Prostate gland (tissue), 2 donors: ENCODE results near the gene HTR3B. TPM values are rescaled to one million over a fixed set of nuclear protein-coding genes. Genes with fewer than 3 reads are reported as not detected.
A peak's percentile ranks its signal among the peaks of the same experiment; 100 is the strongest.

ENCODE experiments used
- DNase-seq: peaks from one replicate; pipeline ENCODE4 v3.0.0-alpha.2; 2019; ENCODE audit warnings: low spot score
- H3K27ac ChIP-seq, 2 donors: fragments of 200-600 bp; sonication (generic); 2 replicates each; pipeline ENCODE4 v1.5.1; 2017 to 2019
- H3K27me3 ChIP-seq: fragments of 200-600 bp; sonication (generic); replicated peaks from 2 replicates; pipeline ENCODE4 v1.5.1; 2019; ENCODE audit not compliant: insufficient read depth
- H3K36me3 ChIP-seq, 2 donors: fragments of 200-600 bp; sonication (generic); 1 replicate in 1 of 2; 2 replicates in 1 of 2; pipeline versions ENCODE4 v1.5.1 to v1.8.1; 2017 to 2019
- H3K4me1 ChIP-seq: fragments of 200-600 bp; sonication (generic); replicated peaks from 2 replicates; pipeline ENCODE4 v1.5.1; 2019
- H3K4me3 ChIP-seq, 2 donors: fragments of 200-600 bp; sonication (generic); 2 replicates each; pipeline ENCODE4 v1.5.1; 2017 to 2019
- H3K9me3 ChIP-seq: fragments of 200-600 bp; sonication (generic); 2 replicates; pipeline ENCODE4 v1.5.1; 2017
- CTCF ChIP-seq, 4 experiments: fragments of 200-600 bp in 2 of 4; fragments of 450-650 bp in 2 of 4; sonication (generic) in 2 of 4; IDR thresholded peaks; 1 replicate in 3 of 4; 2 replicates in 1 of 4; pipeline ENCODE4 v1.5.1; 2016 to 2019; ENCODE audit warnings: antibody characterized with exemption in 4 of 4, mild to moderate bottlenecking in 2 of 4, moderate library complexity in 2 of 4
- POLR2A ChIP-seq: fragments of 450-650 bp; IDR thresholded peaks from one replicate; pipeline ENCODE4 v1.6.1; 2016; ENCODE audit warnings: antibody characterized with exemption, mild to moderate bottlenecking
- POLR2AphosphoS5 ChIP-seq: sonication (generic); formaldehyde crosslinking; IDR thresholded peaks from one replicate; pipeline ENCODE4 v1.6.1; 2017; ENCODE audit warnings: antibody characterized with exemption
- WGBS: methylation state at CpG from one replicate; pipeline ENCODE4 v1.1.5; 2018; 5-methylcytosine and 5-hydroxymethylcytosine counted together
- intact Hi-C: fragments of 100-400 bp; cut with DNase I; formaldehyde crosslinking; loops from one replicate; pipeline ENCODE4 v1.14.2; 2022
- total RNA-seq, 2 donors: library from RNA; depleted of rRNA; stranded (reverse); fragments of >200 nt; gene quantifications; one replicate each; pipeline ENCODE4 v1.1.0, GENCODE V29; 2016

HTR3B gene
- total RNA-seq, 2 donors from 2014 or later = not detected

DNA sequence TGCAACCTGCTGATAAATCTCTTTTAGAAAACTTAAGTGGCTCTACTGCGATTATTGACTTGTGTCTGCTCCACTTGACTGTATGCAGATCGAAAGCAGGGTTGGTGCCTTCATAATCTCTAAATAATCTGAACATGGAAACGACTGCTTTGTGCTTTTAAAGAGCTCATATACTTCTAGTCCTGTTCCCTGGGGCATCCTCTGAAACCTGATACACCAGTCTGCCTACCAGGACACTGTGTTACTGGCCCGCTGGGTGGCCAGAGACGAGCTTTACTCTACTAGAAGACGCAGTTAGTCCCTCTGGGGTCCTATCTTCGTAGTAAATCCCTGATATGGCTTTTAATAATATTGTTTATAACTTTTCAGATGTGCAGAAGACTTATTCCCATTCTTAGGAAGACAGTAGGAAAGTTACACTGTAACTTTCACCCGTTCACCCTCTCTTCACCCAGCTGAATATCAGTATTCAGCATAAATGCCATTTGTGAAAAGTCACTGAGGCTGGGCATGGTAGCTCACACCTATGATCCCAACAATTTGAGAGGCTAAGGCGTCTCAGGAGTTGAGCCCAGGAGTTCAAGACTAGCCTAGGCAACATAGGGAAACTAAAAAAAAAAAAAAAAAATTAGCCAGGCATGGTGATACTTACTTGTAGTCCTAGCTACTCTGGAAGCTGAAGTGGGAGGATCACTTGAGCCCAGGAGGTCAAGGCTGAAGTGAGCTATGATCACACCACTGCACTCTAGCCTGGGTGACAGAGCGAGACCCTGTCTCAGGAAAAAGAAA is 9.0 kb upstream of the HTR3B start:
- intact Hi-C loops = loop anchor here (2.0 kb wide), 1 partner anchor 367 kb away; no protein-coding TSS in a partner anchor
- TF ChIP-seq POLR2AphosphoS5 = peak; percentile 32
- peak in 1 of 4 experiments; percentile 11 for TF ChIP-seq CTCF (IDR thresholded peaks at IDR 0.05)
- no peak for TF ChIP-seq POLR2A
- Histone ChIP-seq H3K27ac (no peak overlapping the region), H3K4me3 (no peak overlapping the region), H3K9me3 (no peaks in the 10 kb centered on the region), H3K4me1 (no peaks in the 10 kb centered on the region), H3K36me3 (no peaks in the 10 kb centered on the region), H3K27me3 (no peaks in the 10 kb centered on the region)
- peak; percentile 42 for DNase-seq
- 49% methylated on average over 10 of the region's 10 CpGs for WGBS

GRCh38 chr11:113896156-113896879 is 8.3 kb upstream of the HTR3B start:
- H3K27me3 ChIP-seq = no peaks in the 10 kb centered on the region
- WGBS = 23% methylated on average over 10 of the region's 10 CpGs
- TF ChIP-seq POLR2A (no peak), CTCF (IDR thresholded peaks at IDR 0.05) (peak; percentile 50 to 78 (median 70))
- H3K4me3 ChIP-seq = no peak overlapping the region
- intact Hi-C loops = loop anchor here (2.0 kb wide), 1 partner anchor 366 kb away; no protein-coding TSS in a partner anchor
- peak; percentile 46 for DNase-seq
- H3K36me3 ChIP-seq = no peaks in the 10 kb centered on the region
- H3K9me3 ChIP-seq = no peaks in the 10 kb centered on the region
- no peaks in the 10 kb centered on the region for H3K4me1 ChIP-seq
- H3K27ac ChIP-seq = no peak overlapping the region

DNA sequence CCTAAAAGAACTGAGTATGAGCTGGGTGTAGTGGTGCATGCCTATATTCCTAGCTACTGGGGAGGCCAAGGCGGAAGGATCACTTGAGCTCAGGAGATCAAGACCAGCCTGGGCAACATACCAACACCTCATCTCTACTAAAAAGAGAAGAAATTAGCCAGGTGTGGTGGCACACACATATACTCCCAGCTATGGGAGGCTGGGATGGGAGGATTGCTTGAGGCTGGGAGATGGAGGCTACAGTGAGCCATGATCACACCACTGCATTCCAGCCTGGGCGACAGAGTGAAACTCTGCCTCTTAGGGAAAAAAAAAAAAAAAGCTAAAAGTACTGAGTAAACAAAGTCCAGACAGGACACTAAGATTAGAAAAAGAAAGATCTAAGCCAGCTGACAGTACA is 3.5 kb upstream of the HTR3B start:
- no peak for DNase-seq
- TF ChIP-seq POLR2A = no peak
- Histone ChIP-seq H3K27me3 (no peaks in the 10 kb centered on the region), H3K4me3 (no peak overlapping the region), H3K4me1 (no peaks in the 10 kb centered on the region), H3K9me3 (no peaks in the 10 kb centered on the region), H3K36me3 (no peaks in the 10 kb centered on the region), H3K27ac (no peak overlapping the region)
- intact Hi-C loops = no loop called here
- WGBS = 77% methylated on average over 2 of the region's 2 CpGs

DNA sequence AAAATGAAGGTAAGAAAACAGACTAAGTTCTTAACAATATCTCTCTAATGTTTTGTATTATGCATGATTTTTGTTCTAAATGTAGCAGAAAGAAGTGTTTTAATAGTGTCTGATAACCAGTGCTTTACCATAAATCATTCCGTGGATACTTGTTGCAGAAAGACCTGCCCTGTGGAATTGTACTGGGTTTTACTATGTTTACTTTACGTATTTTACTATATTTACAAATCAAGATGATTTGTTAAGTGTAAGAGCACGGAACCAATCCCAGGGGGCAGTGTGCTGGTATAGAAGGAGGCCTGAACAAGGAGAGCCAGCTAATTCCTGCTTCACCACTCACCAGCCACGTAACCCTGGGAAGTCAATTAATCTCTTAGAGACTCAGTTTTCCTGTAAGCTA is 1.4 kb downstream of the HTR3B start:
- no peak overlapping the region for H3K4me3 ChIP-seq
- H3K36me3 ChIP-seq = no peaks in the 10 kb centered on the region
- no peaks in the 10 kb centered on the region for H3K4me1 ChIP-seq
- DNase-seq = peak; percentile 84
- intact Hi-C loops = no loop called here
- peaks cover 6% of the 10 kb centered on the region for H3K27me3 ChIP-seq
- no peaks in the 10 kb centered on the region for H3K9me3 ChIP-seq
- H3K27ac ChIP-seq = peak overlapping the region in 1 of 2 donors; percentile 3
- WGBS = 21% methylated on average over 4 of the region's 4 CpGs
- TF ChIP-seq POLR2A (no peak), POLR2AphosphoS5 (peak; percentile 97), CTCF (IDR thresholded peaks at IDR 0.05) (peak in 3 of 4 experiments; percentile 43 to 64 (median 55))

DNA sequence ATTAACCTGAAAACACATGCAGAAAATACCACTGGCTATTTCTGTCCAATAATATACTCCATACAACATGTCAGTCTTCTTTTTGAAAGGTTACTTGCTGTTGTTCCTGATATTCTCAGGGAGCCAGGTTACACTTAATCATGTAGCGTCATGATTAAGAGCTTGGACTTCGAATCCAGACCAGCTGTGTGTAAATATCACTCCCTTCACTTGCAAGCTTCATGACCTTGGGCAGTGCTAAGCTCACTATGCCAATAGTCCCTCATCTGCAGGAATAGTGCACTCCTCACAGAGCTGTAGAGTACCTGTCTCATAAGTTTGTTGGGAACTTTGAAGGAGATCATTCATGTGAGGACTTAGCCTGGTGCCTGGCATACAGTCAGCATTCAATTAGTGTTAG is 1.9 kb downstream of the HTR3B start:
- intact Hi-C loops = no loop called here
- no peak for TF ChIP-seq POLR2A
- TF ChIP-seq CTCF (IDR thresholded peaks at IDR 0.05) = no peak
- TF ChIP-seq POLR2AphosphoS5 = no peak

More for the DNA sequence above, 1.9 kb downstream of the HTR3B start:
- Histone ChIP-seq H3K4me3 (no peak overlapping the region), H3K9me3 (no peaks in the 10 kb centered on the region), H3K36me3 (no peaks in the 10 kb centered on the region), H3K27ac (peak overlapping the region in 1 of 2 donors; percentile 3), H3K27me3 (peaks cover 6% of the 10 kb centered on the region), H3K4me1 (no peaks in the 10 kb centered on the region)
- 51% methylated on average over 2 of the region's 2 CpGs for WGBS
- no peak for DNase-seq
